HL-60 (cell line): ENCODE data around the gene ZNF827.

Experiments
- GABPA ChIP-seq: IDR thresholded peaks from 2 replicates; pipeline ENCODE4 v1.6.1; 2012; ENCODE audit warnings: low read depth
- POLR2AphosphoS5 ChIP-seq: IDR thresholded peaks from 2 replicates; pipeline ENCODE4 v1.6.1; 2012; ENCODE audit warnings: low read depth
- TF ChIP-seq, protein P1 (sequence below): IDR thresholded peaks from one replicate; pipeline ENCODE4 v1.5.1; 2011; ENCODE audit warnings: low read length, control low read depth, inconsistent platforms; ENCODE audit not compliant: insufficient read depth

DNA sequence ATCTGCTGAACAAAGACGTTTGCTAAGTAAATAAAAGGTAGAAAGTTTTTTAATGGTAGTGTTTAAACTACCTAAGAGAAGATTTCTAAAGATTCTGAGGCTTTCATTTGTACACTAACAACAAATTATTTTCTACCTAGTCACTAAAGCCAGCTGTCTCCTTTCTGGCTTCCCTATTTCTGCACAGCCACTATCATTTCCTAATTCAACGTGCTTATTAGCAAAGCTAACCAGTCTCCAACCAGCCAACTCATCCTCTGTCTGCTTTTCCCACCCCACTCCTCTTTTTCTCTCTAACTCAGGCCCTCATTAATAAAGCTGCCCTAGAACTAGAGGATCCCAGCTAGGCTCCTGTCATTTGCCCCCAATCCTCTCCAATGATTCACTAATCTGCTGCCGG is 118.2 kb downstream of the ZNF827 start:
- TF ChIP-seq, protein P1, sequence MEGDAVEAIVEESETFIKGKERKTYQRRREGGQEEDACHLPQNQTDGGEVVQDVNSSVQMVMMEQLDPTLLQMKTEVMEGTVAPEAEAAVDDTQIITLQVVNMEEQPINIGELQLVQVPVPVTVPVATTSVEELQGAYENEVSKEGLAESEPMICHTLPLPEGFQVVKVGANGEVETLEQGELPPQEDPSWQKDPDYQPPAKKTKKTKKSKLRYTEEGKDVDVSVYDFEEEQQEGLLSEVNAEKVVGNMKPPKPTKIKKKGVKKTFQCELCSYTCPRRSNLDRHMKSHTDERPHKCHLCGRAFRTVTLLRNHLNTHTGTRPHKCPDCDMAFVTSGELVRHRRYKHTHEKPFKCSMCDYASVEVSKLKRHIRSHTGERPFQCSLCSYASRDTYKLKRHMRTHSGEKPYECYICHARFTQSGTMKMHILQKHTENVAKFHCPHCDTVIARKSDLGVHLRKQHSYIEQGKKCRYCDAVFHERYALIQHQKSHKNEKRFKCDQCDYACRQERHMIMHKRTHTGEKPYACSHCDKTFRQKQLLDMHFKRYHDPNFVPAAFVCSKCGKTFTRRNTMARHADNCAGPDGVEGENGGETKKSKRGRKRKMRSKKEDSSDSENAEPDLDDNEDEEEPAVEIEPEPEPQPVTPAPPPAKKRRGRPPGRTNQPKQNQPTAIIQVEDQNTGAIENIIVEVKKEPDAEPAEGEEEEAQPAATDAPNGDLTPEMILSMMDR = no peak
- no peak for TF ChIP-seq GABPA
- TF ChIP-seq POLR2AphosphoS5 = no peak
